GM21515 (cell line): ENCODE data around the gene RAB24.

Experiments
- ATAC-seq: cut with Tn5 transposase; IDR thresholded peaks from one replicate; pipeline ENCODE4 v1.9.1; 2021; ENCODE audit not compliant: unreplicated experiment

The RAB24 gene

GRCh38 chr5:177333420-177334154 lies 30.1 kb upstream of the RAB24 start:
- ATAC-seq = no peak

DNA sequence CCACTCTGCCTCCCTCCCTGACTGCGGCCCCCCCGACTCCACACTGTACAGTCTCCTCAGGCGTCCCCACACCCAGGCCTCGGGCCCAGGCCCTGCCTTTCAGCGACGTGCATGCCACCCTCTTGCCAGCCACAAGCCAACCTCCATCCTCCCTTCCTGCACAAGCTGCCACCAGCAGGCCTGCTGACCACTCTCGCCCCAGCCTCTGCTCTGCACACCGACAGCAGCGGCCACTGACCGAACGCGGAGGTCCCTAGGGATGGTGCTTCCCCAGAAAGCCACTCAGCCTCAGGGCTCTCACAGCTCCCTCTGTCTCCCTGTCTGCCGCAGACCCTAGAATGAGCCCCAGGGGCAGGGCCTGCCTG lies 29.4 kb upstream of the RAB24 start:
- ATAC-seq = no peak

DNA sequence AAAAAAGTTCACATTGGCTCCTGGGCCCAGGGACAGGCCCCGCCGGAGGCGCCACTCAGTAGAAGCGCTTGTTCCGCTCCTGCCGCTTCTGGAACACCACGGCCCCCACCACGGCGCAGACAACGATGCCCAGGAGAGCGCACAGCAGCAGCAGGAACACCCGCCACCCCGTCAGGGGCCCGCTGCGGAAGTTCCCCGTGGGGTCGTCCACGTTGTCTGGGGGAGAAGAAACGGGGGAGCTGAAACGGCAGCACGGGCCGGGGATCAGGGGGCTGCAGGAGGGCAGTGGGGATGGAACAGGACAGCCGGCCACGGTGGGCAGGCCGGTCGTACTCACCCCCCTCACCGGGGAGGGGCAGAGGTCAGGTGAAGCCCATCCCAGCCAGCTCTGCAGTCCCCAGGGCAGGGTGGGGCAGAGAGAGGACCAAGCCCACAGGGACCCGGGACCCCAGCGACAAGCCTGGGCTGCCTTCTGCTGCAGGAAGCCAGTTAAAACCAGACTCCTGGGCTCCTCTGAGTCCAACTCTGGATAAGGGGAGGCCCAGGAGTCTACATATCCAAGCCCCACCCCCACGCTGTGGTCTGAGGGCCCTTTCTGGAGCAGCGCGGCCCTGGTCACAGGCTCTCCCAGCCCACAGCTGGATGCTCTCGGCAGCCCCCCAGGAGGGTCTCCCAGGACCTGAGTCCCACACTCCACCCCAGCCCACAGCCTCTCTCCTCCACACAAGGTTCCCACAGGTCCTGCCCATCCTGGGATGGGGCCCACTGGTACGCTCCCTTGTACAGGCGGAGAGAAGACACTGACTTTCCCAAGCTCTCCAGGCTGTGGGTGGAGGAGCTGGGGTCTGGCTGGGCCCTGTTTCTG lies 28.7 kb upstream of the RAB24 start:
- ATAC-seq = no peak

DNA sequence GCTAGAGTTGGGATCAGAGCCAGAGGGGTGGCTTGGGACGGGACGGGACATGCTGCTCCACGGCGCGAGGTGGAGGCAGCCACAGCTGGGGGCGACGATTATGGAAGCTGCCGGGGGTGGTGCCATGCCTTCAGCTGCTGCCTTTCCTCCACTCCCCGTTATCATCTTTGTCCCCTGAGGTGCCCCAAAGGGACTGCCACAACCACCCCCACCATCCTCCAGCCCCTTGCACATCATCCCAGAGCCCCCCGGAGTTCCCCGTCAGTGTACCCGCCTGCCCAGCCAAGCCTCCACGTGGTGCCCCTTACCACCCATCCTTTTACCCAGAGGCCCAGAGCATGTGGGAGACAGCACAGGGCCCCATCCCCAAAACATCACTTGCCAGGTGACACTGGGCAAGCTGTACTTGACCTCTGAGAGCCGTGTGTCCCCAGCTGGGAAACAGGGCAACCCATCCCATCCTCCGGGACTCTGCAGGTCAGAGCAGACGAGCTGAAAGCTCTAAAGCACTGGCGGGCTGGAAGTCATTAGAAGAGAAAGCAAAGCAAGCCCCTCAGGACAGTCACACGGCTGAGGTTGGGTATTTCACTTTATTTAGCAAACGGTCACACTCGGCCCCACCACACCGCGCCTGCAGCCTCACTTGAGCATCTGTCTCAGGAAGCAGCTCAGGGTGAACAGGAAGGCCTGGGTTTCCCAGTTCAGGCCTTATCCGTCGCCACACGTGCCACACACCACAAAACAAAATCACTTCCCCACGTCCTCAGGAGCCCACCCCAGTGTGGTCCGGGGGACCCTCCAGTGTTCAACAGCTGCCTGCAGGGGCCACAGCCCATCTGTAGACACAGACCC lies 27.7 kb upstream of the RAB24 start:
- ATAC-seq = no peak

- no peak for ATAC-seq
Measured at GRCh38 chr5:177329883-177330282, 26.4 kb upstream of the RAB24 start.

DNA sequence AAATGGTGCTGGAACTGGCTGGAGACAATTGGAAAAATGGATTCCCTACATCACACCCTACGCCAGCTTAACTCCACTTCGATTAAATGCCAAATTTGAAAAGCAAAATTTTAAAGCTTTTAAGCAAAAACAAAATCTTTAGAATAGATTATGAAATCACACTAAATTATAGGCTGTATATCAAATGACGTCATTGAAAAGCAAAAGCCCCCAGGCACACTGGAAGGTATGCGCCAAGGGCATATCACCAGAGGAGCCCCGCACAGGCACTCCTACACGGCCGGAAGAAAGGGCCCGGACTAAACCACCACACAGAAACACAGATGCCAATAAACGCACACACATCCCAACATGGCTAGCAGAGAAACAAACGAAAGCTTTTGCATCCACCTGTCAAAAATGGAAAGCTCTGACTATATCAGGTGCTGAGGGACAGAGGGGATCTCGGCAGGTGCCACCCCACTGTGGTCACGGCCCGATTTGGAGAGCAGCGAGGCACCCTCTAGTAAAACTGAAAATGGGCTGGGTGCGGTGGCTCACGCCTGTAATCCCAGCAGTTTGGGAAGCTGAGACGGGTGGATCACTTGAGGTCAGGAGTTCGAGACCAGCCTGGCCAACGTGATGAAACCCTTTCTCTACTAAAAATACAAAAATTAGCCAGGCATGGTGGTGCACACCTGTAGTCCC lies 25.2 kb upstream of the RAB24 start:
- ATAC-seq = no peak

DNA sequence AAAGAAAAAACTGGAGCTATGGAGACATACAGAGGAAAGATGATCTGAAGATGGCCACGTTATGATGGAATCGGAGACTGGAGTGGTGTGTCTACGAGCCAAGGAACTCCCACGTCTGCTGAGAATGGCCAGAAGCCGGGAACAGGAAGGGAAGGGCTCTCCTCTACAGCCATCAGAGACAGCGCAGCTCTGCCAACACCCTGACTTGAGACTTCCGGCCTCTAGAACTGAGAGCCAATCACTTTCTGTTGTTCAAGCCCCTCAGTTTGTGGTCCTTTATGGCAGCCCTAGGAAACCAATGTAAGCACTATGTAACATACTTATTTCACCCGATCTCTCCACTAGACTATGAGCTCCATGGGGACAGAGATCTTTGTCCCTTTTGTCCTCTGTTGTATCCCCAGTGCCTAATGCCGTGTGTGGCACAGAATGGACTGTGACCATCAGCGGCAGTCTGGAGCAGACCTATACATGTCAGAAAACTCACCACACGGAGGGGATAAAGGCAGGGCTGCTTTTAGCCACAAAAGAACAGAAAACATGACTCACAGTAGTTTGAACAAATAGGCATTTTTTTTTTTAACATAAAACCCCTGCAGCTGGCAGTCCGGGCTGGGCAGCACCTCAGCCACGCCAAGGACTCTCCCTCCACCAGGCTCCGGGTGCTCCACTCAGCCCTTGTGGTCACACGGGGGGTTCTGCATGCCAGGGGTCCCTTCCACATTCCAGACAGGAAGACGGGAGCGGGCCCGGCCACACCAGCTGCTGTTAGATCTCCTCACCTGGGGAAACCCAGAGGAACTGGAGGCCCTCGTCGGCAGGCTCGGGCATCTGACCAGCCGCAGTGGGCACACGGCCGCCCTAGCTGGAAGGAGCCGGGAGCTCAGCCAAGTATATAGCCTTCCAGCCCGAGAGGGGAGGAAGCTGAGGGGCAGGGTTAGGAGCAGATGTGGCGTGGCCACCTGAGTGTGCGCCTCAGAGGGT lies 24.3 kb upstream of the RAB24 start:
- no peak for ATAC-seq

- ATAC-seq = no peak
Measured at GRCh38 chr5:177325868-177326381, 22.4 kb upstream of the RAB24 start.

DNA sequence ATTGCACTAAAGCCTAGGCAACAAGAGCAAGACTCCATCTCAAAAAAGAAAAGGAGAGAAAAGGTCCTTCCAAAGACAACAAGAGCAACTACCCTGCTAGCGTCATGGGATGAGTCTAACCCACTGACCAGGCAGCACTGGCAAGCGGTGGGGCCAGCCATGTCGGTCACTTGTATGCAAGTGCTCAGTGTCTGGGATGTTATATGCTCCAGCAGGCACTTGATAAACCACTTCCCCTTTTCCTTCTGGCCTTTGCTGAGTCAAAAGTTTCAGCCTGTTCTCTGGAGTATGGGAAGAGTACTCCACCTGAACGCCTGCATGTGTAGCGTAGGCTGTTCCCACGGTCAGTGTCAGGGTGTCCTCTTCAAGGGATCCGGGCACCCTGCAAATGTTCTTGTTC lies 17.4 kb upstream of the RAB24 start:
- ATAC-seq = no peak

GRCh38 chr5:177319913-177320588 lies 16.5 kb upstream of the RAB24 start:
- no peak for ATAC-seq

- ATAC-seq = no peak
Measured at GRCh38 chr5:177317959-177318377, 14.4 kb upstream of the RAB24 start.

DNA sequence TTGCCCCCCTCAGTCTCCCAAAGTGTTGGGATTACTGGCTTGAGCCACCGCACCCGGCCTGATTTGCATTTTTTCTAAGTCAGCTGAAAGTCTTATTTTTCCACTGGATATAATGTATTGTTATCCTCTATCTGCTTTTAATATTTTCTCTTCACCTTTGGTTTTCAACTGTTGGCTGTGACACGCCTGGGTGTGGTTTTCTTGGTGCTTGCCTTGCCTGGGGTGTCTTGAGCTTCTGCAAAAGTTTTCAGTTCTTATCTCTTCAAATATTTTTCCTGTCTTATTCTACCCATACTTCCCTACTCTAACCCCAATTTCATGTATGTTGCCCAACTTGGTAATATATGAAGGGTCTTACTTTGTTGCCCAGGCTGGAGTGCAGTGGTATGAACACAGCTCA lies 12.5 kb upstream of the RAB24 start:
- ATAC-seq = no peak

DNA sequence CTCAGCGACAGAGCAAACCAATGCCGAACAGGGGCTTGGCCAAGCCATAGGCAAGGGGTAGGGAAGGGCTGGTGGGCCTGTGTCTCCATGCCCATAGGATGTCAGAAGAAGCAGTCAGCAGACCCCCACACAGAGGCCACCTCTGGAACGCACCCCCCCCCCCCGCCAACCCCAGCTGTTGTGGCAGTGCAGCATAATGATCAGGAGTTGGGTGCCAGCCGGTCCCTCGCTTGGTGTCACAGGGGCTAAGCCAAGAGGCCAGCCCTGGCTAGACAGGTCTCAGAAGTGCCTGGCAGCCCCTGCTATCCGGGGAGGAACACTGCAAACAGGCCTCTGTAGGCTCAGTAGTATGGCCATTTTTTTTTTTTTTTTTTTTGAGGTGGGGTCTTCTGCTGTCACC lies 11.9 kb upstream of the RAB24 start:
- ATAC-seq = no peak

DNA sequence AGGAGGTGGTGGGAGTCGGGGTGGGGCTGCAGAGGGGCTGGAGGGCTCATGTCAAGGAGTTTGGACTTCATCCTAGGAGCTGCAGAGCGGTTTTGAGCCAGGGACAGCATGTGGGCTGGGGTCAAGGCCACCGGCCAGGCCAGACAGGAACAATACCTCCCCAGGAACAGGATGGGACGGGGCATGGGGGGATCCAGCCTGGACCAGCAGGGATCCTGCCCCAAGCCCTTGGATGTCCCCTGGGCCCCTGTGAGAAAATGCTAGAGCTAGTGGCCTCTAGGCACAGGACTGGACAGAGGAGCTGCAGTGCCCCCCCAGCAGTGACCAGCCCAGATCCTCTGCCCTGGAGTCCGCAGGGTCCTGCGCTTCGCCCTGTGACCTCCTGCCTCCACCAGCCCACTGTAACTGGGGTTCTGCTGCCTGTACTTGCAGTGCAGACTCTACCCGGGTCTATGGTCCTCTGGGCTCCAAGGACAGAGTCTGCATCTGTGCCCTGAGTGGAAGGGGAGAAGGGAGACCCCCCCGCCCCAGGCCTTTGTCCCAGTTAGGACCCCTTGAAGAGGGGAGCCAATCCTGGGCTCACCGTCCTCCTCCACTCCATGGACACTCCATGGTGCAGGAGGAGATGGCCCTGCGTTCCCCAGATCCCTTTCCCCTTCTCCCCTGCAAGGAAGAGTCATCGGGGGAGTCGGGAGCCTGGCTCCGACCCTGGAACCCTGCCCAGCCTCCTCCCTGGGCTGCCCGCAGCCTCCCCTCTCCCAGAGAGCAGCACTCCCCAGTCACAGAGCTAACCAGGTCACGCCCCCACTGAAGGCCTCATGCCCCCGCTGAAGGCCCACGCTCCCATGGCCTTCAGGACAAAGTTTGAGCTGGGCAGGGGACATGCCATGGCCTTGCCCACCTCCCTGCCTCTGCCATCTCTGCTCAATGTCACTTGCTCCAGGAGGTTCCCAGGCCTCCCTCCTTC lies 11.1 kb upstream of the RAB24 start:
- no peak for ATAC-seq

- no peak for ATAC-seq
Measured at GRCh38 chr5:177313561-177314259, 10.2 kb upstream of the RAB24 start.

DNA sequence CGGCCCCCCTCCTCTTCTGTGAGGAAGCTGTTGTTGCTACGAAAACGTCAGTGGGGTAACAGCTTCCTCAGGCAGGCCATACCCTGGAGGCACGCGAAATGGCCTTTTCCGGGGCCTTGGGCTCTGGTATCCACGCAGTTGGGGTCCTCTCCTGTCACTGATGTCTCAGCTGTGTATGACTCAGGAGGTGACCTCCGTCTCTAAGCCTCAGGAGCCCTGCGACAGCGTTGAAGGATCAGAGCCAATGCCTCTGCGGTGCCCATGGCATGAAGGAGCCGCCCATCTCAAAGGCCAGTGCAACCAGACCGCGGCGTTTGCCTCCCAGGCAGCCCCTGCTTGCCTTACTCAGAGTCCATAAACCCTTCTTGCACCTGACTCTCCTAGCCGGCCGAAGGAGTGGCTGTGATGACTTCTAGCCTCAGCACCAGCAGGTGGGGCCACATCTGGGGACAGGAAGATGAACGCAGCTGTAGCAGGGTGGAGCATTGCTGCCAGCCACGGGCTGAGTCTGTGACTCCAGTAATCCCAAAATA lies 9.2 kb upstream of the RAB24 start:
- ATAC-seq = peak; percentile 35
